H7 (cell line): ENCODE measurements around the gene CRKL. TPM values are rescaled to one million over a fixed set of nuclear protein-coding genes. Genes with fewer than 3 reads are reported as not detected.

Source experiments
- DNase-seq: peaks from one replicate; pipeline ENCODE4 v3.0.0; 2012
- H3K27me3 ChIP-seq: 2 replicates; pipeline ENCODE4 v1.6.0; 2011; ENCODE audit warnings: mild to moderate bottlenecking, low read length; ENCODE audit not compliant: control insufficient read depth, insufficient read depth
- H3K36me3 ChIP-seq: replicated peaks from 2 replicates; pipeline ENCODE4 v1.5.1; 2011; ENCODE audit warnings: low read length; ENCODE audit not compliant: control insufficient read depth, insufficient read depth
- H3K4me3 ChIP-seq: 2 replicates; pipeline ENCODE4 v1.5.1; 2011; ENCODE audit warnings: low read depth, mild to moderate bottlenecking, control low read depth, low read length, moderate library complexity; ENCODE audit not compliant: insufficient read depth
- total RNA-seq: library from RNA; depleted of rRNA; stranded (reverse); fragments of >200 nt; shearing (Covaris generic); gene quantifications from 2 replicates; pipeline ENCODE4 v1.2.3, GENCODE V29; 2014

The CRKL gene
- total RNA-seq, 1 experiment from 2014 or later: 70.6 TPM

- Histone ChIP-seq H3K4me3 (no peak overlapping the region), H3K27me3 (peaks cover 11% of the 10 kb centered on the region)
Observed at GRCh38 chr22:20980523-20980922, 63.3 kb downstream of the CRKL start.

DNA sequence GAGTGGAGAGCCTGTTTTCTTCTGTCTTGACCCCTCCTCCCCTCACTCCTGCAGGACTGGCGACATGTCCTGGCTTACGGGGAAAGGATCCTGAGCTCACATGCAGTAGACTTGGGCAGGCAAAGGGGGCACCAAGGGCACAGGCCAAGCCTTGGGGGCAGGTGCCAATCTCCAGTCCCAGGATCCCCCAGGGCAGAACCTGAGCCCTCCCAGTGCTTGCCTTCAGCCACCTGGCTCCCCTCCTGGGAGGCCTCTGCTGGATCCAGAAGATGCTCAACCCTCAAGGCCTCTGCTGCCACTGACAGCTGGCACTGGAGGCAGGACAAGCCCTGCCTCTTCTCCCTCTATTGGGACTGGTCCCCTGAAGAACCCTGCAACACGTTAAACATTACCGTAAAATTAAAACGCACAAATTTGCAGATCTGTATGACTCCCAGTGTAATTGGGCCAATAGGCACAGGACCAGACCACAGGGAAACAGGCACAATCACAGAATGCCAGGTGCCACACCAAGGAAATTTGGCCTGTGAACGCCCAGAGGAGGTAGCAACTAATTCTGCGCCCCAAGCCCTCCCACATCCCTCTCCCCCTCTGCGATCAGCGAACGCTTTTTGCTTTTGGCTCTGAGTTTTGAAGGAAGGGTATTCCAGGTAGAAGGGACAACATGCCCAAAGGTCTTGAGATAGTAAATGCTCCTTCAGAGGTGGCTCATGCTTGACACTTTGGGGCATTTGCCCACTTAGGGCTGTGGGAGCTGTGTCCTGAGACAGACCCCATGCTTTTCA, 63.9 kb downstream of the CRKL start:
- Histone ChIP-seq H3K27me3 (peaks cover 11% of the 10 kb centered on the region), H3K36me3 (peaks cover 3% of the 10 kb centered on the region), H3K4me3 (peak overlapping the region; percentile 89)
- no peak for DNase-seq

More at GRCh38 chr22:20980523-20980922, 63.3 kb downstream of the CRKL start:
- H3K36me3 ChIP-seq: peaks cover 1% of the 10 kb centered on the region
- no peak for DNase-seq

DNA sequence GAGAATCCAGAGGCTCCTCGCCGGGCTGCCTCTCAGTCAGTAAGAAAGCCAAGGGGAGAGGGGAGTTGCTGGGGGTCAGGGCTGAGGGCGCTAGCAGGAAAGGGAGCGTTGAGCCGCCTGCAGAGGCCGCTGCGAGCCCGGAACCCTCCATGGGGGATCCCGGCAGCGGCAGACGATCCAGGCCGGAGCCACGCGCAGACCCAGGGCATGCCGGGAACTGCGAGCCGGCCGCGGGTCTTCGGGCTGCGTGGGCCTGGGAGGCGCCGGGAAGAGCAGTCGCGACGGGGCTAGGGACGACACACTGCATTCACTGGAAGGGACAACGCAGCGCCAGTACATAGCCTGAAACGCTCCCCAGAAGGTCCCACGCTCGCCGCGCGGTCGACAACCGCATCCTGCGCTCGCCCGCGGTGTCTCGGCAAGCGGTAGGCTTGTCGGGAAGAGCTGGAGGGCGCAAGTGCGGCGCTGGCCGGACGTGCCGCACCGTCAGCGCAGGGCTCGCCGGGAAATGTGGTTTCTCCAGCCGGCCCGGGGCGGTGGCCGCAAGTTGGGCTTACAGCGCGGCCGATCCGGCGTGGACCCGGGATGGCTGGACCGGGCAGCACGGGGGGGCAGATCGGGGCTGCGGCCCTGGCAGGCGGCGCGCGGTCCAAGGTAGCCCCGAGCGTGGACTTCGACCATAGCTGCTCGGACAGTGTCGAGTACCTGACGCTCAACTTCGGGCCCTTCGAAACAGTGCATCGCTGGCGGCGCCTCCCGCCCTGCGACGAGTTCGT, 64.8 kb downstream of the CRKL start, which contains the start of gene LZTR1:
Gene LZTR1, plus strand, starts transcription at position 511 of the 776 bp plus-strand sequence. Its CDS starts 75 bp downstream, at position 586.
- peak; percentile 93 for DNase-seq
- Histone ChIP-seq H3K27me3 (peaks cover 11% of the 10 kb centered on the region), H3K4me3 (peak within 1 kb of the TSS; percentile 89), H3K36me3 (peaks cover 3% of the 10 kb centered on the region)

GRCh38 chr22:20982563-20982882, 65.3 kb downstream of the CRKL start:
- DNase-seq: peak; percentile 76
- H3K27me3 ChIP-seq: peaks cover 11% of the 10 kb centered on the region
- H3K36me3 ChIP-seq: peaks cover 3% of the 10 kb centered on the region
- H3K4me3 ChIP-seq: peak overlapping the region; percentile 89

GRCh38 chr22:20983081-20983771, 66.0 kb downstream of the CRKL start:
- Histone ChIP-seq H3K36me3 (peaks cover 3% of the 10 kb centered on the region), H3K27me3 (peaks cover 11% of the 10 kb centered on the region), H3K4me3 (peak overlapping the region; percentile 89)
- no peak for DNase-seq

- Histone ChIP-seq H3K4me3 (no peak overlapping the region), H3K27me3 (no peaks in the 10 kb centered on the region; the same call in 1 of the 2 replicates), H3K36me3 (peaks cover 3% of the 10 kb centered on the region)
- DNase-seq: no peak
Observed at GRCh38 chr22:20985720-20986119, 68.5 kb downstream of the CRKL start.

DNA sequence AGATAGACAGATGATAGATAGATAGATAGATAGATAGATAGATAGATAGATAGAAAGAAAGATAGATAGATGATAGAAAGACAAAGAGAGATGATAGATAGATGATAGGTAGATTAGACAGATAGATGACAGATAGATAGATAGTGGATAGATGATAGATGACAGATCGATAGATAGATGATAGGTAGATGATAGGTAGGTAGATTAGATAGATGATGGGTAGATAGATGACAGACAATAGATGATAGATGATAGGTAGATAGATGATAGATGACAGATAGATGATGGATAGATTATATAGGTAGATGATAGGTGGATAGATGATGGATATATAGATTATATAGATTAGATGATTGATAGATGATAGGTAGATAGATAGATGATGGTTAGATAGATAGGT, 69.2 kb downstream of the CRKL start:
- no peak overlapping the region for H3K4me3 ChIP-seq
- peaks cover 3% of the 10 kb centered on the region for H3K36me3 ChIP-seq
- H3K27me3 ChIP-seq: no peaks in the 10 kb centered on the region; the same call in 1 of the 2 replicates
- no peak for DNase-seq

DNA sequence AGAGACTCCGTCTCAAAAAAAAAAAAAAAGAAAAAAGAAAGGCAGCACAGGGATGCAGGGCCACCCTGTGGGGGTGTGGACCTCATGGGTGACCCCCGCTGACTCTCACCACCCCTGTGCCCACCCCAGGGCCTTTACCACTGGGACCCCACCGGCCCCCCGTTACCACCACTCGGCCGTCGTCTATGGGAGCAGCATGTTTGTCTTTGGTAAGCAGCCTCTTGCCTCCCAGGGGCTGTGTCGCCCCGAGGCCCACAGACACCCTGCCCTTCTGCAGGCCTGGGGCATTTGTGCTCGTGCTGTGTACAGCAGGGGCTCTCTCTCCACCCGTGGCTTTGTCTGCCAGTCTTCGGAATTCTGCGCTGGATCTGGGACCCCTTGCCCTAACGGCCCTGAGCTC, 70.2 kb downstream of the CRKL start:
- Histone ChIP-seq H3K36me3 (peaks cover 6% of the 10 kb centered on the region), H3K27me3 (no peaks in the 10 kb centered on the region; the same call in 1 of the 2 replicates), H3K4me3 (no peak overlapping the region)
- no peak for DNase-seq

DNA sequence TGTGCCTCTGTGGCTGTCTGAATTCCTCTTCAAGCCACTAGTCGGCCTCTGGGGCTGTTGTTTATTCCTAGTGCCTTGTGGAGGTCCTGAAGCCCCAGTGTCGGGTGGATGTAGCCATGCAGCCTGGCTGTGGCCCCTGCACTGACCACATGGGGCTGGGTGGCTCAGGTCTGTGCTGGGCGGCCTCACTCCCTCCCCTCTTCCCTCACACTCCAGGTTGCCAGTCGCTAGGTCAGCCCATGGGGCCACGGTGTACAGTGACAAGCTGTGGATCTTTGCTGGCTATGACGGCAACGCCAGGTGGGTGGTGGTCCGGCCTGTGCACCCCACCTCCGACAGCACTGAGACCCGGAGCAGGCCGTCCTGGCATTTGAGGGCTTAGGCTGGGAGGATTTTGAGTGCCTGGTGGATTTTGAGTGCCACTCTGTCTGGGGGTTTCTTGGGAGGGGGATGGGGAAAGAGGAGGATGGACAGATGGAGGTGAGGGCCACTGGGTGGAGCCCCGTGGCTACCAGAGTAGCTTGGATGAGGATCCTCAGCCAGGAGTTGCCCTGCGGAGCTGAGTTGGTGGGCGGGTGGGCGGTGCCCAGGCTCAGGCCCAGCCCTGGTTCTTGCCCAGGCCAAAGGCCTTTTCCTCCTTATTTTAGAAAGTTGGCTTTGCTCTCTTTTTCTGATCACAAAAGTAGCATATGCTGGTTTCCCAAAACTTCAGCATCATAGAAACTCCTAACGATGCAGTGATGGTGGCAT, 71.5 kb downstream of the CRKL start:
- peaks cover 6% of the 10 kb centered on the region for H3K36me3 ChIP-seq
- no peak for DNase-seq
- no peaks in the 10 kb centered on the region for H3K27me3 ChIP-seq
- no peak overlapping the region for H3K4me3 ChIP-seq

- Histone ChIP-seq H3K36me3 (peaks cover 4% of the 10 kb centered on the region), H3K4me3 (no peak overlapping the region), H3K27me3 (no peaks in the 10 kb centered on the region)
- no peak for DNase-seq
Observed at GRCh38 chr22:20989323-20990138, 72.3 kb downstream of the CRKL start.

GRCh38 chr22:20990184-20991180, 73.3 kb downstream of the CRKL start:
- Histone ChIP-seq H3K4me3 (no peak overlapping the region), H3K36me3 (peaks cover 4% of the 10 kb centered on the region), H3K27me3 (no peaks in the 10 kb centered on the region)
- no peak for DNase-seq

DNA sequence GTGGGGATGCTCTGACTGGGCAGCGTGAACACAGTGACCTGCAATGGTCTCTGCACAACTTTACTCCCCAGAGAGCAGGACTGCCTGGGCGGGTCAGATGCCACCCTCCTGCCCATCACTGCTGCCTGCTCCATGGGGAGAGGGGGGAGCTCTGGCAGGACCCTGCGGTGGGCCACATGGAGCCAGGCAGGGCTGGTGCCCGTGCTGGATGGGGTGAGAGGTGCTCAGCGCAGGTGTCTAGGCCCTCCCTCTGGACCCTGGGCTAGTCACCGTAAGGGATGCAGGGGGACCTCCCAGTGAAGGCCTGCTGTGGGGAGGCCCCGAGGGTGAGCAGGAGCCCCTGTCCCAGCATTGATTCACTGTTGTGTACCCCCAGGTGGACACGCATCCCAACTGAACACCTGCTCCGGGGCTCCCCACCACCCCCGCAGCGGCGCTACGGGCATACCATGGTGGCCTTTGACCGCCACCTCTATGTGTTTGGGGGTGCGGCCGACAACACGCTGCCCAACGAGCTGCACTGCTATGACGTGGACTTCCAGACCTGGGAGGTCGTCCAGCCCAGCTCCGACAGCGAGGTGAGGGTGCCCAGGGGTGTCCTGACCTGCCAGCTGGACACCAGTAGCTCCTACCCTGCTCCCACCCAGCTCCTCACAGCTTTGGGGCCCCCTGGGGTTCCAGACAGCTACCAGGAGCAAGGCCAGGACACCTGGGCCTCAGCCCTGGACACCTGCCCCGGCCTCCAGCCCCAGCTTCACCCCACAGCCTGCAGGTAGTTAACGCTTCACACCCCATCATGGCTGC, 74.2 kb downstream of the CRKL start:
- peaks cover 3% of the 10 kb centered on the region for H3K36me3 ChIP-seq
- DNase-seq: no peak
- no peaks in the 10 kb centered on the region for H3K27me3 ChIP-seq
- no peak overlapping the region for H3K4me3 ChIP-seq
